Measurements from ENCODE around the gene SP2.

The SP2 gene

GRCh38 chr17:47871048-47871447 is 25.0 kb upstream of the SP2 start:
- no peak for DNase-seq

GRCh38 chr17:47872019-47872650 is 23.9 kb upstream of the SP2 start:
- peak; percentile 76 for DNase-seq

- DNase-seq: no peak
These were observed 23.3 kb upstream of the SP2 start for GRCh38 chr17:47872651-47873161.

- no peak for DNase-seq
These were observed 22.6 kb upstream of the SP2 start for GRCh38 chr17:47873200-47874090.

GRCh38 chr17:47875011-47875985 is 20.7 kb upstream of the SP2 start:
- no peak for DNase-seq

GRCh38 chr17:47877368-47878034 is 18.5 kb upstream of the SP2 start:
- DNase-seq: no peak

GRCh38 chr17:47878203-47879027 is 17.6 kb upstream of the SP2 start:
- no peak for DNase-seq

GRCh38 chr17:47879028-47879585 is 16.9 kb upstream of the SP2 start:
- no peak for DNase-seq

- DNase-seq: peak; percentile 22
These were observed 16.1 kb upstream of the SP2 start for GRCh38 chr17:47879776-47880454.

- no peak for DNase-seq
These were observed 13.8 kb upstream of the SP2 start for GRCh38 chr17:47882247-47882646.

- DNase-seq: no peak
These were observed 13.1 kb upstream of the SP2 start for GRCh38 chr17:47882695-47883588.

- no peak for DNase-seq
These were observed 12.2 kb upstream of the SP2 start for GRCh38 chr17:47883589-47884426.

GRCh38 chr17:47884427-47884740 is 11.7 kb upstream of the SP2 start:
- DNase-seq: no peak

- DNase-seq: no peak
These were observed 10.9 kb upstream of the SP2 start for GRCh38 chr17:47884905-47885730.

GRCh38 chr17:47888293-47888692 is 7.7 kb upstream of the SP2 start:
- no peak for DNase-seq

- DNase-seq: peak; percentile 90
These were observed 6.1 kb upstream of the SP2 start for GRCh38 chr17:47889734-47890529.

Measured in NCI-H146 (cell line).